Panc1 (cell line): Measurements from ENCODE around the gene PHLDB2. TPM values are rescaled to one million over a fixed set of nuclear protein-coding genes. Genes with fewer than 3 reads are reported as not detected.

Experiments
- ATAC-seq: fragments of 200-7000 bp; cut with Tn5 transposase; 2 replicates; pipeline ENCODE4 v1.9.1; 2020; ENCODE audit warnings: mild to moderate bottlenecking, moderate library complexity
- BruUV-seq: library from RNA; stranded (reverse); fragments of 400-500 nt; replicated peaks from 2 replicates; lab custom pipeline; 2021; lab: Mats Ljungman, UMichigan
- CTCF ChIA-PET: fragments of 300-600 bp; sonication (Branson Sonifier 250); formaldehyde crosslinking; loops from one replicate; lab custom pipeline; 2022; ENCODE audit warnings: antibody characterized with exemption; lab: Charles Lee
- POLR2A ChIA-PET: fragments of 300-600 bp; sonication (Branson Sonifier 250); formaldehyde crosslinking; loops from one replicate; lab custom pipeline; 2022; ENCODE audit warnings: antibody characterized with exemption; lab: Charles Lee
- DNase-seq: peaks from one replicate; pipeline ENCODE4 v3.0.0-alpha.2; 2010; ENCODE audit warnings: low read depth, low spot score
- H3K27ac ChIP-seq: 2 replicates; pipeline ENCODE4 v1.5.1; 2011; ENCODE audit warnings: mild to moderate bottlenecking, low read length, inconsistent platforms
- H3K27me3 ChIP-seq: fragments of 200-500 bp; sonication (Bioruptor generic); 2 replicates; pipeline ENCODE4 v1.6.0; 2014; ENCODE audit warnings: low read length, inconsistent platforms; ENCODE audit not compliant: control insufficient read depth, insufficient read depth
- H3K36me3 ChIP-seq: fragments of 200-500 bp; sonication (Bioruptor generic); 2 replicates; pipeline ENCODE4 v1.5.1; 2014; ENCODE audit warnings: inconsistent platforms, mild to moderate bottlenecking, low read length, moderate library complexity; ENCODE audit not compliant: control insufficient read depth, insufficient read depth
- H3K4me1 ChIP-seq: 2 replicates; pipeline ENCODE4 v1.5.1; 2011; ENCODE audit warnings: inconsistent platforms, mild to moderate bottlenecking, low read length, moderate library complexity; ENCODE audit not compliant: control insufficient read depth, insufficient read depth
- H3K4me3 ChIP-seq, 2 experiments: 2 replicates each; pipeline ENCODE4 v1.5.1; 2011 to 2012; ENCODE audit warnings: low read depth in 2 of 2, low read length in 2 of 2, mild to moderate bottlenecking in 2 of 2, inconsistent platforms in 1 of 2, moderate library complexity in 1 of 2
- H3K9me3 ChIP-seq: fragments of 200-500 bp; sonication (Bioruptor generic); 2 replicates; pipeline ENCODE4 v1.5.1; 2014; ENCODE audit warnings: low read depth, mild to moderate bottlenecking, inconsistent platforms, low read length, moderate library complexity; ENCODE audit not compliant: control insufficient read depth, insufficient read depth
- POLR2AphosphoS5 ChIP-seq: IDR thresholded peaks from 2 replicates; pipeline ENCODE4 v1.6.1; 2012; ENCODE audit warnings: mild to moderate bottlenecking, low read depth, low read length, moderate library complexity
- SIN3A ChIP-seq: IDR thresholded peaks from 2 replicates; pipeline ENCODE4 v1.6.1; 2012; ENCODE audit warnings: low read depth, mild to moderate bottlenecking, low read length, moderate library complexity, borderline replicate concordance; ENCODE audit not compliant: insufficient read depth
- TCF7L2 ChIP-seq: IDR thresholded peaks from 2 replicates; pipeline ENCODE4 v1.6.1; 2011; ENCODE audit warnings: mild to moderate bottlenecking, low read depth, low read length, inconsistent platforms
- in situ Hi-C: cut with HindIII; loops from 2 replicates; pipeline ENCODE4 v1.10.0; 2016; ENCODE audit warnings: low sequenced_read_pairs, low pct_unique_long_range_greater_than_20kb
- intact Hi-C: fragments of 100-400 bp; cut with micrococcal nuclease; formaldehyde crosslinking; loops from one replicate; pipeline ENCODE4 v1.10.0; 2022; ENCODE audit not compliant: unreplicated experiment
- total RNA-seq: library from RNA; stranded (reverse); gene quantifications from one replicate; pipeline ENCODE4 v1.2.1, GENCODE V29; 2021; ENCODE audit not compliant: unreplicated experiment
- TF ChIP-seq, protein P1 (sequence below), 2 experiments: IDR thresholded peaks; 2 replicates each; pipeline ENCODE4 v1.6.1; 2011 to 2012; ENCODE audit warnings: low read depth in 2 of 2, control low read depth in 1 of 2, low read length in 1 of 2, mild to moderate bottlenecking in 1 of 2, moderate library complexity in 1 of 2; ENCODE audit not compliant: insufficient read depth in 1 of 2
- TF ChIP-seq, protein P2 (sequence below): fragments of 450-650 bp; IDR thresholded peaks from 2 replicates; pipeline ENCODE4 v1.5.1; 2017; ENCODE audit warnings: mild to moderate bottlenecking

Gene PHLDB2
- total RNA-seq, 1 experiment from 2014 or later: 11.3 TPM

- no peak for ATAC-seq
- ChIA-PET CTCF (no interaction called here), POLR2A (no interaction called here)
- TF ChIP-seq, protein P1, sequence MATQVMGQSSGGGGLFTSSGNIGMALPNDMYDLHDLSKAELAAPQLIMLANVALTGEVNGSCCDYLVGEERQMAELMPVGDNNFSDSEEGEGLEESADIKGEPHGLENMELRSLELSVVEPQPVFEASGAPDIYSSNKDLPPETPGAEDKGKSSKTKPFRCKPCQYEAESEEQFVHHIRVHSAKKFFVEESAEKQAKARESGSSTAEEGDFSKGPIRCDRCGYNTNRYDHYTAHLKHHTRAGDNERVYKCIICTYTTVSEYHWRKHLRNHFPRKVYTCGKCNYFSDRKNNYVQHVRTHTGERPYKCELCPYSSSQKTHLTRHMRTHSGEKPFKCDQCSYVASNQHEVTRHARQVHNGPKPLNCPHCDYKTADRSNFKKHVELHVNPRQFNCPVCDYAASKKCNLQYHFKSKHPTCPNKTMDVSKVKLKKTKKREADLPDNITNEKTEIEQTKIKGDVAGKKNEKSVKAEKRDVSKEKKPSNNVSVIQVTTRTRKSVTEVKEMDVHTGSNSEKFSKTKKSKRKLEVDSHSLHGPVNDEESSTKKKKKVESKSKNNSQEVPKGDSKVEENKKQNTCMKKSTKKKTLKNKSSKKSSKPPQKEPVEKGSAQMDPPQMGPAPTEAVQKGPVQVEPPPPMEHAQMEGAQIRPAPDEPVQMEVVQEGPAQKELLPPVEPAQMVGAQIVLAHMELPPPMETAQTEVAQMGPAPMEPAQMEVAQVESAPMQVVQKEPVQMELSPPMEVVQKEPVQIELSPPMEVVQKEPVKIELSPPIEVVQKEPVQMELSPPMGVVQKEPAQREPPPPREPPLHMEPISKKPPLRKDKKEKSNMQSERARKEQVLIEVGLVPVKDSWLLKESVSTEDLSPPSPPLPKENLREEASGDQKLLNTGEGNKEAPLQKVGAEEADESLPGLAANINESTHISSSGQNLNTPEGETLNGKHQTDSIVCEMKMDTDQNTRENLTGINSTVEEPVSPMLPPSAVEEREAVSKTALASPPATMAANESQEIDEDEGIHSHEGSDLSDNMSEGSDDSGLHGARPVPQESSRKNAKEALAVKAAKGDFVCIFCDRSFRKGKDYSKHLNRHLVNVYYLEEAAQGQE (IDR thresholded peaks at IDR 0.05; ENCODE audit: insufficient read depth in 1 of 2, low read depth in 2 of 2, low read length in 1 of 2): no peak
- TF ChIP-seq TCF7L2 (no peak), SIN3A (no peak), POLR2AphosphoS5 (no peak)
- TF ChIP-seq, protein P2, sequence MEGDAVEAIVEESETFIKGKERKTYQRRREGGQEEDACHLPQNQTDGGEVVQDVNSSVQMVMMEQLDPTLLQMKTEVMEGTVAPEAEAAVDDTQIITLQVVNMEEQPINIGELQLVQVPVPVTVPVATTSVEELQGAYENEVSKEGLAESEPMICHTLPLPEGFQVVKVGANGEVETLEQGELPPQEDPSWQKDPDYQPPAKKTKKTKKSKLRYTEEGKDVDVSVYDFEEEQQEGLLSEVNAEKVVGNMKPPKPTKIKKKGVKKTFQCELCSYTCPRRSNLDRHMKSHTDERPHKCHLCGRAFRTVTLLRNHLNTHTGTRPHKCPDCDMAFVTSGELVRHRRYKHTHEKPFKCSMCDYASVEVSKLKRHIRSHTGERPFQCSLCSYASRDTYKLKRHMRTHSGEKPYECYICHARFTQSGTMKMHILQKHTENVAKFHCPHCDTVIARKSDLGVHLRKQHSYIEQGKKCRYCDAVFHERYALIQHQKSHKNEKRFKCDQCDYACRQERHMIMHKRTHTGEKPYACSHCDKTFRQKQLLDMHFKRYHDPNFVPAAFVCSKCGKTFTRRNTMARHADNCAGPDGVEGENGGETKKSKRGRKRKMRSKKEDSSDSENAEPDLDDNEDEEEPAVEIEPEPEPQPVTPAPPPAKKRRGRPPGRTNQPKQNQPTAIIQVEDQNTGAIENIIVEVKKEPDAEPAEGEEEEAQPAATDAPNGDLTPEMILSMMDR: no peak
- no peak for DNase-seq
- in situ Hi-C loops (no loop called here), intact Hi-C loops (no loop called here)
- no TSS peak for BruUV-seq
- H3K27me3 ChIP-seq: no peaks in the 10 kb centered on the region
- no peak overlapping the region for H3K27ac ChIP-seq
- no peaks in the 10 kb centered on the region; the same call in 1 of the 2 replicates for H3K4me1 ChIP-seq
- H3K36me3 ChIP-seq: no peaks in the 10 kb centered on the region
- H3K4me3 ChIP-seq: no peak overlapping the region
- no peaks in the 10 kb centered on the region for H3K9me3 ChIP-seq
Measured at GRCh38 chr3:111874177-111874820, 15.2 kb downstream of the PHLDB2 start.

GRCh38 chr3:111881480-111881879 is 22.4 kb downstream of the PHLDB2 start:
- Histone ChIP-seq H3K27ac (no peak overlapping the region), H3K9me3 (no peaks in the 10 kb centered on the region), H3K36me3 (no peaks in the 10 kb centered on the region), H3K4me3 (no peak overlapping the region), H3K27me3 (no peaks in the 10 kb centered on the region), H3K4me1 (no peaks in the 10 kb centered on the region)
- ChIA-PET CTCF (no interaction called here), POLR2A (no interaction called here)
- no TSS peak for BruUV-seq
- in situ Hi-C loops: no loop called here
- TF ChIP-seq SIN3A (no peak), TCF7L2 (no peak), POLR2AphosphoS5 (no peak)
- TF ChIP-seq, protein P1 (IDR thresholded peaks at IDR 0.05; ENCODE audit: insufficient read depth in 1 of 2, low read depth in 2 of 2, low read length in 1 of 2): no peak
- TF ChIP-seq, protein P2: no peak
- intact Hi-C loops: loop anchor here (10.0 kb wide), 1 partner anchor 633 kb away; no protein-coding TSS in a partner anchor
- ATAC-seq (no peak), DNase-seq (no peak)
